HL-60 (cell line): ENCODE results near the gene EPB41L3.
A peak's percentile ranks its signal among the peaks of the same experiment; 100 is the strongest.

ENCODE experiments used
- CTCF ChIP-seq: IDR thresholded peaks from one replicate; pipeline ENCODE4 v1.5.1; 2011; ENCODE audit warnings: low read length, control low read depth, inconsistent platforms; ENCODE audit not compliant: insufficient read depth
- GABPA ChIP-seq: IDR thresholded peaks from 2 replicates; pipeline ENCODE4 v1.6.1; 2012; ENCODE audit warnings: low read depth
- SPI1 ChIP-seq: IDR thresholded peaks from 2 replicates; pipeline ENCODE4 v1.6.1; 2012; ENCODE audit warnings: low read depth, mild to moderate bottlenecking, borderline replicate concordance

GRCh38 chr18:5546660-5547059 lies 2.9 kb upstream of the EPB41L3 start:
- TF ChIP-seq CTCF (peak; percentile 87), SPI1 (peak; percentile 8; the same call in 1 of the 2 replicates), GABPA (no peak)
